Endothelial cell of umbilical vein (primary cell): ENCODE results near the gene TNPO1. TPM values are rescaled to one million over a fixed set of nuclear protein-coding genes. Genes with fewer than 3 reads are reported as not detected.

Source experiments
- BruUV-seq: library from RNA; stranded (reverse); fragments of 400-500 nt; replicated peaks from 2 replicates; lab custom pipeline; 2021; lab: Mats Ljungman, UMichigan
- CTCF ChIA-PET: fragments of 300-600, 350-600 bp; sonication (Branson Sonifier 250); formaldehyde crosslinking; loops from one replicate; lab custom pipeline; 2021; ENCODE audit warnings: antibody characterized with exemption, inconsistent platforms; lab: Charles Lee
- POLR2A ChIA-PET: fragments of 300-600, 350-600 bp; sonication (Branson Sonifier 250); formaldehyde crosslinking; loops from one replicate; lab custom pipeline; 2021; ENCODE audit warnings: antibody characterized with exemption, inconsistent platforms; lab: Charles Lee
- DNase-seq: peaks from one replicate; pipeline ENCODE4 v3.0.0-alpha.2; 2011; ENCODE audit warnings: low read depth, low spot score
- FAIRE-seq: peaks from 2 replicates; lab custom pipeline; 2011; peaks lifted over from hg19 to GRCh38; lab: Jason Lieb, UNC
- H2AFZ ChIP-seq: 2 replicates; pipeline ENCODE4 v1.6.0; 2012; ENCODE audit warnings: low read depth, low read length, control low read depth, inconsistent platforms
- H3K27ac ChIP-seq: 2 replicates; pipeline ENCODE4 v1.5.1; 2011; ENCODE audit warnings: low read depth, mild to moderate bottlenecking, control low read depth, low read length, moderate library complexity; ENCODE audit not compliant: insufficient read depth
- H3K27me3 ChIP-seq, 2 experiments: 2 replicates each; pipeline versions ENCODE4 v1.6.0 to v1.6.1; 2011; ENCODE audit warnings: low read length in 2 of 2, mixed read lengths in 1 of 2; ENCODE audit not compliant: control insufficient read depth in 2 of 2, insufficient read depth in 2 of 2
- H3K36me3 ChIP-seq, 2 experiments: 2 replicates in 1 of 2; 3 replicates in 1 of 2; pipeline ENCODE4 v1.5.1; 2011; ENCODE audit warnings: low read length in 2 of 2, mild to moderate bottlenecking in 1 of 2, moderate library complexity in 1 of 2; ENCODE audit not compliant: control insufficient read depth in 2 of 2, insufficient read depth in 2 of 2; ENCODE audit errors: extremely low read depth in 1 of 2
- H3K4me1 ChIP-seq: 3 replicates; pipeline ENCODE4 v1.5.1; 2011; ENCODE audit warnings: mild to moderate bottlenecking, low read length; ENCODE audit not compliant: control insufficient read depth, insufficient read depth; ENCODE audit errors: extremely low read depth
- H3K4me2 ChIP-seq: 2 replicates; pipeline ENCODE4 v1.6.1; 2011; ENCODE audit warnings: low read length, control low read depth, mixed read lengths; ENCODE audit not compliant: insufficient read depth
- H3K4me3 ChIP-seq, 3 experiments: fragments of 200-600 bp in 1 of 3; sonication (generic), shearing (Covaris generic) in 1 of 3; replicated peaks in 1 of 3; 2 replicates each; pipeline ENCODE4 v1.5.1; 2011 to 2016; ENCODE audit warnings: control low read depth in 3 of 3, low read length in 3 of 3, mild to moderate bottlenecking in 2 of 3, inconsistent platforms in 1 of 3, low read depth in 1 of 3, moderate library complexity in 1 of 3; ENCODE audit not compliant: insufficient read depth in 1 of 3
- H3K79me2 ChIP-seq: 2 replicates; pipeline ENCODE4 v1.6.0; 2012; ENCODE audit warnings: low read length, inconsistent platforms; ENCODE audit not compliant: control insufficient read depth, insufficient read depth
- H3K9ac ChIP-seq: replicated peaks from 2 replicates; pipeline ENCODE3; 2011; ENCODE audit warnings: low read length, control low read depth; ENCODE audit not compliant: insufficient read depth; ENCODE audit errors: extremely low read depth
- H3K9me1 ChIP-seq: replicated peaks from 3 replicates; pipeline ENCODE4 v1.6.0; 2011; ENCODE audit warnings: mild to moderate bottlenecking, low read length; ENCODE audit not compliant: control insufficient read depth, insufficient read depth; ENCODE audit errors: extremely low read depth
- H3K9me3 ChIP-seq: replicated peaks from 2 replicates; pipeline ENCODE4 v1.5.1; 2012; ENCODE audit warnings: low read length, inconsistent platforms; ENCODE audit not compliant: control insufficient read depth, insufficient read depth
- H4K20me1 ChIP-seq: replicated peaks from 2 replicates; pipeline ENCODE3; 2011; ENCODE audit warnings: mild to moderate bottlenecking, low read length; ENCODE audit not compliant: control insufficient read depth, insufficient read depth; ENCODE audit errors: extremely low read depth
- CTCF ChIP-seq, 2 donors: IDR thresholded peaks; 1 replicate in 1 of 2; 2 replicates in 1 of 2; pipeline ENCODE4 v1.5.1; 2011; ENCODE audit warnings: low read length in 2 of 2, mild to moderate bottlenecking in 2 of 2, moderate library complexity in 2 of 2, control low read depth in 1 of 2, inconsistent platforms in 1 of 2, low read depth in 1 of 2; ENCODE audit not compliant: insufficient read depth in 1 of 2; ENCODE audit errors: extremely low read depth in 1 of 2
- EZH2 ChIP-seq: IDR thresholded peaks from 2 replicates; pipeline ENCODE4 v1.6.1; 2012; ENCODE audit warnings: borderline replicate concordance, low read depth, mild to moderate bottlenecking, moderate library complexity, low read length, inconsistent platforms; ENCODE audit not compliant: severe bottlenecking
- FOS ChIP-seq: IDR thresholded peaks from 2 replicates; pipeline ENCODE4 v1.6.1; 2011; ENCODE audit warnings: mild to moderate bottlenecking, low read length, moderate library complexity, borderline replicate concordance; ENCODE audit not compliant: insufficient read depth
- GATA2 ChIP-seq: IDR thresholded peaks from 2 replicates; pipeline ENCODE4 v1.7.0; 2011; ENCODE audit warnings: low read depth, mild to moderate bottlenecking, moderate library complexity, mixed read lengths, low read length; ENCODE audit not compliant: insufficient read length, insufficient read depth
- JUN ChIP-seq: IDR thresholded peaks from 2 replicates; pipeline ENCODE4 v1.6.1; 2011; ENCODE audit warnings: borderline replicate concordance, low read depth; ENCODE audit not compliant: insufficient read length, insufficient read depth
- MAX ChIP-seq: IDR thresholded peaks from 2 replicates; pipeline ENCODE4 v1.6.1; 2011; ENCODE audit not compliant: insufficient read depth, insufficient read length
- MYC ChIP-seq: IDR thresholded peaks from one replicate; pipeline ENCODE4 v1.6.1; 2011; ENCODE audit warnings: mild to moderate bottlenecking, low read depth, low read length
- POLR2A ChIP-seq: IDR thresholded peaks from 2 replicates; pipeline ENCODE4 v1.6.1; 2012; ENCODE audit warnings: low read depth, mild to moderate bottlenecking, control low read depth, low read length
- POLR2AphosphoS5 ChIP-seq: IDR thresholded peaks from 2 replicates; pipeline ENCODE4 v1.6.1; 2012; ENCODE audit warnings: low read depth, mild to moderate bottlenecking, control low read depth, low read length, moderate library complexity; ENCODE audit not compliant: insufficient read depth
- dilution Hi-C: fragments of 300-500 bp; cut with MboI; formaldehyde crosslinking; loops from one replicate; pipeline ENCODE4 v1.15.0; 2019; ENCODE audit warnings: low sequenced_read_pairs; ENCODE audit not compliant: extremely low pct_ligation_motif_present
- intact Hi-C: fragments of 100-400 bp; cut with micrococcal nuclease; formaldehyde crosslinking; loops from one replicate; pipeline ENCODE4 v1.10.0; 2022
- polyA plus RNA-seq, 4 experiments: library from polyadenylated mRNA; depleted of rRNA in 3 of 4; stranded (reverse) in 3 of 4; unstranded in 1 of 4; fragments of >200 nt; gene quantifications; 2 replicates each; pipeline versions ENCODE4 v1.2.1 to v1.2.3, GENCODE V29; 2011 to 2012; ENCODE audit warnings: missing spikeins in 1 of 4
- total RNA-seq: library from RNA; stranded (reverse); gene quantifications from 2 replicates; pipeline ENCODE4 v1.2.3, GENCODE V29; 2021

The TNPO1 gene
- total and polyA plus RNA-seq, 2 donors (not counting 3 experiments of a cell fraction or from before 2014, with no cell fraction given) = 65.6 to 298 TPM

- Histone ChIP-seq H3K36me3 (peaks cover 2 to 5% of the 10 kb centered on the region in 2 experiments), H4K20me1 (peaks cover 39% of the 10 kb centered on the region), H3K4me2 (no peak overlapping the region), H3K9me3 (no peaks in the 10 kb centered on the region), H2AFZ (no peak overlapping the region), H3K79me2 (peaks cover 100% of the 10 kb centered on the region), H3K4me3 (no peak overlapping the region), H3K9ac (no peak overlapping the region), H3K27me3 (no peaks in the 10 kb centered on the region), H3K27ac (no peak overlapping the region), H3K9me1 (no peaks in the 10 kb centered on the region), H3K4me1 (peaks cover 12% of the 10 kb centered on the region)
- FAIRE-seq (no peak), DNase-seq (no peak)
- no TSS peak for BruUV-seq
- intact Hi-C loops = no loop called here
- dilution Hi-C loops = no loop called here
- TF ChIP-seq POLR2A (no peak), CTCF (IDR thresholded peaks at IDR 0.05; ENCODE audit: extremely low read depth in 1 of 2, insufficient read depth in 1 of 2, low read depth in 1 of 2, low read length in 2 of 2) (no peak), FOS (no peak), EZH2 (no peak), GATA2 (no peak), MAX (no peak), POLR2AphosphoS5 (no peak), JUN (no peak), MYC (no peak)
- CTCF ChIA-PET = interaction anchor here (0.6 to 3.9 kb wide), 4 partner anchors 7 to 465 kb away, joined by 3 to 23 read pairs (median 10); no protein-coding TSS in a partner anchor
- POLR2A ChIA-PET = no interaction called here
Observed at GRCh38 chr5:72831685-72832084, 15.2 kb downstream of the TNPO1 start.
